Fibroblast of lung (primary cell): Measurements from ENCODE around the gene MS4A15. TPM values are rescaled to one million over a fixed set of nuclear protein-coding genes. Genes with fewer than 3 reads are reported as not detected.

ENCODE experiments used
- DNase-seq, 2 donors: peaks; one replicate each; pipeline versions ENCODE4 v3.0.0 to v3.0.0-alpha.2; 2010; ENCODE audit warnings: low read depth in 2 of 2
- H2AFZ ChIP-seq: 2 replicates; pipeline ENCODE4 v1.5.1; 2012; ENCODE audit warnings: low read length, control low read depth, inconsistent platforms
- H3K27ac ChIP-seq: 2 replicates; pipeline ENCODE4 v1.5.1; 2011; ENCODE audit warnings: low read length, control low read depth; ENCODE audit not compliant: insufficient read depth
- H3K27me3 ChIP-seq: 2 replicates; pipeline ENCODE4 v1.5.1; 2011; ENCODE audit warnings: mild to moderate bottlenecking, low read length; ENCODE audit not compliant: control insufficient read depth, insufficient read depth
- H3K36me3 ChIP-seq: 2 replicates; pipeline ENCODE4 v1.5.1; 2011; ENCODE audit warnings: low read length; ENCODE audit not compliant: control insufficient read depth, insufficient read depth
- H3K4me1 ChIP-seq: 2 replicates; pipeline ENCODE4 v1.5.1; 2011; ENCODE audit warnings: low read length; ENCODE audit not compliant: control insufficient read depth, insufficient read depth; ENCODE audit errors: extremely low read depth
- H3K4me2 ChIP-seq: 2 replicates; pipeline ENCODE4 v1.5.1; 2011; ENCODE audit warnings: low read length, control low read depth; ENCODE audit not compliant: insufficient read depth; ENCODE audit errors: extremely low read depth
- H3K4me3 ChIP-seq, 4 experiments: fragments of 200-600 bp in 1 of 4; sonication (generic) in 1 of 4; replicated peaks in 1 of 4; 2 replicates each; pipeline ENCODE4 v1.5.1; 2011 to 2016; ENCODE audit warnings: low read length in 4 of 4, low read depth in 3 of 4, mild to moderate bottlenecking in 3 of 4, control low read depth in 2 of 4, inconsistent platforms in 1 of 4, mixed read lengths in 1 of 4; ENCODE audit not compliant: insufficient read depth in 1 of 4; ENCODE audit errors: control extremely low read depth in 1 of 4
- H3K79me2 ChIP-seq: 2 replicates; pipeline ENCODE4 v1.5.1; 2012; ENCODE audit warnings: mild to moderate bottlenecking, low read length, inconsistent platforms; ENCODE audit not compliant: control insufficient read depth, insufficient read depth
- H3K9ac ChIP-seq: 2 replicates; pipeline ENCODE4 v1.5.1; 2011; ENCODE audit warnings: mild to moderate bottlenecking, low read length, control low read depth; ENCODE audit not compliant: insufficient read depth
- H3K9me3 ChIP-seq: 2 replicates; pipeline ENCODE4 v1.5.1; 2012; ENCODE audit warnings: low read depth, low read length; ENCODE audit not compliant: control insufficient read depth, insufficient read depth
- H4K20me1 ChIP-seq: 2 replicates; pipeline ENCODE4 v1.5.1; 2011; ENCODE audit warnings: low read length; ENCODE audit not compliant: control insufficient read depth, insufficient read depth; ENCODE audit errors: extremely low read depth
- CTCF ChIP-seq, 2 donors: IDR thresholded peaks in 1 of 2; conservative IDR thresholded peaks in 1 of 2; 1 replicate in 1 of 2; 2 replicates in 1 of 2; pipeline ENCODE4 v1.5.1; 2011 to 2012; ENCODE audit warnings: low read length in 2 of 2, control low read depth in 1 of 2, inconsistent platforms in 1 of 2, low read depth in 1 of 2, mild to moderate bottlenecking in 1 of 2
- EZH2 ChIP-seq: IDR thresholded peaks from 2 replicates; pipeline ENCODE4 v1.5.1; 2012; ENCODE audit warnings: low read length, control low read depth, mild to moderate bottlenecking; ENCODE audit errors: missing control alignments
- polyA plus RNA-seq, 2 donors: library from polyadenylated mRNA; depleted of rRNA in 1 of 2; stranded (reverse) in 1 of 2; unstranded in 1 of 2; fragments of >200 nt; gene quantifications; 2 replicates each; pipeline ENCODE4 v1.2.1, GENCODE V29; 2011 to 2012; ENCODE audit warnings: missing spikeins in 1 of 2
- total RNA-seq: library from RNA; depleted of rRNA; stranded (reverse); fragments of >200 nt; gene quantifications from 2 replicates; pipeline ENCODE4 v1.2.1, GENCODE V29; 2014

The MS4A15 gene
- total and polyA plus RNA-seq, 2 donors (not counting 1 experiment from before 2014, with no cell fraction given) = not detected

- Histone ChIP-seq H2AFZ (no peak overlapping the region), H3K9me3 (no peaks in the 10 kb centered on the region), H3K4me1 (peaks cover 3% of the 10 kb centered on the region), H3K36me3 (no peaks in the 10 kb centered on the region), H4K20me1 (no peaks in the 10 kb centered on the region), H3K79me2 (no peaks in the 10 kb centered on the region), H3K4me3 (no peak overlapping the region), H3K4me2 (no peak overlapping the region), H3K27me3 (peaks cover 5% of the 10 kb centered on the region), H3K27ac (no peak overlapping the region), H3K9ac (no peak overlapping the region)
- TF ChIP-seq CTCF (conservative IDR thresholded peaks at IDR 0.05 in 1 of 2, IDR thresholded peaks at IDR 0.05 in 1 of 2; ENCODE audit: low read depth in 1 of 2, low read length in 2 of 2) (no peak), EZH2 (no peak)
- no peak for DNase-seq
Measured at GRCh38 chr11:60790726-60791125, 34.1 kb downstream of the MS4A15 start.

GRCh38 chr11:60791153-60791933 is 34.7 kb downstream of the MS4A15 start:
- no peak for DNase-seq

GRCh38 chr11:60792521-60792920 is 35.9 kb downstream of the MS4A15 start:
- Histone ChIP-seq H3K27ac (no peak overlapping the region), H3K36me3 (no peaks in the 10 kb centered on the region), H4K20me1 (no peaks in the 10 kb centered on the region), H3K27me3 (peaks cover 5% of the 10 kb centered on the region), H3K4me1 (no peaks in the 10 kb centered on the region), H3K4me2 (no peak overlapping the region), H3K9ac (no peak overlapping the region), H3K9me3 (no peaks in the 10 kb centered on the region), H2AFZ (no peak overlapping the region), H3K4me3 (no peak overlapping the region), H3K79me2 (no peaks in the 10 kb centered on the region)
- no peak for DNase-seq
- TF ChIP-seq EZH2 = no peak
- no peak for TF ChIP-seq CTCF (conservative IDR thresholded peaks at IDR 0.05 in 1 of 2, IDR thresholded peaks at IDR 0.05 in 1 of 2; ENCODE audit: low read depth in 1 of 2, low read length in 2 of 2)

More at GRCh38 chr11:60791153-60791933, 34.7 kb downstream of the MS4A15 start:
- H3K4me3 ChIP-seq = no peak overlapping the region
- H3K4me2 ChIP-seq = no peak overlapping the region
- H3K9ac ChIP-seq = no peak overlapping the region
- peaks cover 3% of the 10 kb centered on the region for H3K4me1 ChIP-seq
- H3K36me3 ChIP-seq = no peaks in the 10 kb centered on the region
- TF ChIP-seq CTCF (conservative IDR thresholded peaks at IDR 0.05 in 1 of 2, IDR thresholded peaks at IDR 0.05 in 1 of 2; ENCODE audit: low read depth in 1 of 2, low read length in 2 of 2) = no peak
- TF ChIP-seq EZH2 = no peak
- H3K9me3 ChIP-seq = no peaks in the 10 kb centered on the region
- H2AFZ ChIP-seq = no peak overlapping the region
- no peaks in the 10 kb centered on the region for H3K79me2 ChIP-seq
- H4K20me1 ChIP-seq = no peaks in the 10 kb centered on the region
- peaks cover 5% of the 10 kb centered on the region for H3K27me3 ChIP-seq
- H3K27ac ChIP-seq = no peak overlapping the region
